Measurements from ENCODE around the gene MVP.
A peak's percentile ranks its signal among the peaks of the same experiment; 100 is the strongest.
"Not testable (repeated sequence)": the region's sequence is repeated elsewhere in the genome, so short reads cannot be mapped to it uniquely, and the experiment has no call there.

The MVP gene

GRCh38 chr16:29820271-29820701 lies at the start of gene MVP:
TSS of gene MVP (plus strand) at chr16:29820462. CDS start at chr16:29830550, 10,088 bp downstream.
- peak in 1 of 2 experiments; percentile 71 for DNase-seq

DNA sequence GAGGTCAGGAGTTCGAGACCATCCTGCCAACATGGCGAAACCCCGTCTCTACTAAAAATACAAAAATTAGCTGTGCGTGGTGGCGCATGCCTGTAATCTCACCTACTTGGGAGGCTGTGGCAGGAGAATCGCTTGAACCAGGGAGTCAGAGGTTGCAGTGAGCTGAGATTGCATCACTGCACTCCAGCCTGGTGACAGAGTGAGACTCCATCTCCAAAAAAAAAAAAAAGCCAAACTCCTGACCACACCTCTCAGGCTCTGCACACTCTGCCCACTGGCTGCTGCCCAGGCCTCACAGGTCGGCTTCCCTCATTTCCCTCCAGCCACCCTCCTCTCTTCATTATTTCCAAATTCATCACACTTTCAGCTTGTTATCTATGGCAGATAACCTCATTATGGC lies 47.9 kb upstream of the MVP start:
- not testable (repeated sequence) for DNase-seq

DNA sequence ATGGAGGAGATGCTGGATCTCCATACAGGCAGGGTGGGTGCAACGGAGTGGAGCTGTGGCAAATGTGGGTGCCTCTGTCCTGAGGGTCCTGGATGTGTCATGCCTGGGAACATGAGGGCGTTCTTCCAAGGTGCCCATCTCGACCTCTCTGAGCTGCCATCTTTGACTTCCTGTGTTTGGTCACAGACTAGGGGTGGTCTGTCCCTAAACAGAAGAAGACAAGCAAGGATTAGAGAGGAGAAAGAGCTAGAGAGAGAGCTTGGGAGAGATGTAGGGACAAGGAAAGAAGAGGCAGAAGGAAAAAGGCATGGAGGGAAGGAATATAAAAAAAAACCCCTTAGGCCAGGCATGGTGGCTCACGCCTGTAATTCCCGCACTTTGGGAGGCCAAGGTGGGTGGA lies 45.5 kb upstream of the MVP start:
- DNase-seq: no peak

DNA sequence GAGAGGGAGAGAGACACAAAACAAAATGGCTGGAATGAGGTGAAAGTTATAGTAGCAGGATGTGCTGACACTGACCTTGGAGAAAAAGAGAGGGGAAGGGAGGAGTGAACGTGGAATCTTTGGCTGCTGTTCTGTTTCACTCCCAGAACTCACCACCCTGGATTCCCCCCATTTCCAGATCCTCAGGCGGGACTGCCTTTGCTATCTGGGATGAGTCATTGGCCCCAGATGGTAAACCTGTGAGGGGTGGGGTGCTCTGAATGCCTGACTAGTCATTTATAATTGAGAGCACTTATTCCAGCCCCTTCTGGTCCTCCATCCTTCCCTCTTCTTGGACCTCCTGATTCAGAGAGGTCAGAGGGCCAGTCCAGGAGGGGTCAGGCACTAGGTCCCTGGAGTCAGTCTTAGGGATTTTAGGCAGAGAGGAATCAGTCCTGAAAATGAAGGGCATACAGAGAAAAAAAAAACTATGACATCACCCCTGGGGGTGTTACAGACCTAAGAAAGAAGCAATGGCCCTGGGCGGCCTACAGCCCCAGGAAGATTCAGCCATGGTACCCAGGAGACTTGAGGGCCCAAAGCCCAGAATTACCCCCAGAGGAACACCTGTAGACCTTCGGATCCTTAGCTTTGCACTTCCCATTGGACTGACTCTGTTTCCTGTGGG lies 44.4 kb upstream of the MVP start:
- DNase-seq: no peak

GRCh38 chr16:29777576-29778350 lies 42.5 kb upstream of the MVP start, which contains the start of gene ZG16:
TSS of gene ZG16 (plus strand) at chr16:29778256. CDS start at chr16:29779267, 1,011 bp downstream.
- DNase-seq: no peak

GRCh38 chr16:29779474-29779873 lies 40.8 kb upstream of the MVP start:
- no peak for DNase-seq

- DNase-seq: not testable (repeated sequence)
Observed at GRCh38 chr16:29783094-29783953, 36.9 kb upstream of the MVP start.

GRCh38 chr16:29784157-29784556 lies 36.1 kb upstream of the MVP start:
- DNase-seq: no peak

DNA sequence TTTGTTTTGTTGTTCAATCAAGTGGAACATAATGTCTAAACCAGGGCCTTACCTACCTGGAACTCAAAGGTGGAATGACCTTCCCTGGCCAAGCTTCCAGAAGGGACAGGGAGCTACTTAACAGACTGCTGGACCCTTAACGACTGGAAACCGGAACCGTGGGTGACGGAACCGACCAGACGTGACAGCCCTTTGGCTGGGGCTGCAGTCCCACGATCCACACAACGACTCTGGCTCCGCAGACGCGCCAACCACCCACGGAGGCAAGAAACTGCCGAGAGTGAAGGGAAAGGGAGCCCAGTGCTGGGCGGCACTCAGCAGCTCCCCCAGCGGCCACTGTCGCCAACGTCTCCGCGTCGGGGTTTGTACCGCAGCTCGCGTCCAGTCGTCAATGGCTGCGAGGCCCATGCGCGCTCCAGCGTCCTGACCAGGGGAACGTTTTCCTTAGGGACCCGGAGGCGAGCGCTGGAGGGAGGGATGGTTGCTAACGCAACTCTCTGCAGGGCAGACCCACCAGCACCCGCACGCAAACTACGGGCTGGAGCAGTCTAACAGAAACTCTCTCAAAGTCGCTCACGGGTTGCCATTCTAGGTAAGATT lies 35.3 kb upstream of the MVP start:
- no peak for DNase-seq

DNA sequence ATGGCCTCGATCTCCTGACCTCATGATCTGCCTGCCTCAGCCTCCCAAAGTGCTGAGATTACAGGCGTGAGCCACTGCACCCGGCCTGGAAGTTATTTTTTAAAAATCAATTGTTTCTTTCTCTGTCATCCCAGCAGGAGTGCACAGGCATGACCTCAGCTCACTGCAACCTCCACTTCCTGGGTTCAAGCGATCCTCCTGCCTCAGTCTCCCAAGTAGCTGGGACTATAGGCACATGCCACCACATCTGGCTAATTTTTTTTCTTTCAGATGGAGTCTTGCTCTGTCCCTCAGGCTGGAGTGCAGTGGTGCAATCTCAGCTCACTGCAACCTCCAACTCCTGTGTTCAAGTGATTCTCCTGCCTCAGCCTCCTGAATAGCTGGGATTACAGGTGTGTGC lies 33.1 kb upstream of the MVP start:
- not testable (repeated sequence) for DNase-seq

GRCh38 chr16:29789775-29790182 lies 30.5 kb upstream of the MVP start:
- DNase-seq: no peak

DNA sequence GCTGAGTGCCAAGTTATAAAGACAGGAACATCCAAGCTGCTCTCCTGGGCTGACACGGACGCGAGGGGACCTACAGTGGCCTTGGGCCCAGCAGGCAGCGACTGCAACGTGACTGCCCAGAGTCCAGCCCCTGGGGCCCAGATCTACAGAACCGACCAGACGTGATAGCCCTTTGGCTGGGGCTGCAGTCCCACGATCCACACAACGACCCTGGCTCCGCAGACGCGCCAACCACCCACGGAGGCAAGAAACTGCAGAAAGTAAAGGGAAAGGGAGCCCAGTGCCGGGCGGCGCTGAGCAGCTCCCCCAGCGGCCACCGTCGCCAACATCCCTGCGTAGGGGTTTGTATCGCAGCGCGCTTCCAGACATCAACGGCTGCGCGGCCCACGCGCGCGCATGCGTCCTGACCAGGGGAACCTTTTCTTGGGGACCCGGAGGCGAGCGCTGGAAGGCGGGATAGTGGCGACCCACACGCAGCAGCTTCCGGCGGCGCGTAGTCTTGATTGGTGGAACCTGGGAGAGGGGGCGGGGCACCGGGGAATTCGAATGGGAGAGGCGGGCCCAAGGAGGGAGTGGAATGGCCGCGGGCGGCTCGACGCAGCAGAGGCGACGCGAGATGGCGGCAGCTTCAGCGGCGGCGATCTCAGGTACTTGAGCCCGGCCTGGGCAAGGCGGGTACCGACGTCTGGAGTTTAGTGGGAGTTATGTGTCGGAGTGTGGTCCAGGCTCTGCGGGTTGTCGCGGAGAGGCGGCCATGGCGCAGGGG lies 29.9 kb upstream of the MVP start, which contains the start of gene KIF22:
KIF22 (plus strand) TSS at position 569 of the 766 bp plus-strand sequence; CDS start at position 578, 9 bp downstream.
- DNase-seq: peak; percentile 98 to 99

DNA sequence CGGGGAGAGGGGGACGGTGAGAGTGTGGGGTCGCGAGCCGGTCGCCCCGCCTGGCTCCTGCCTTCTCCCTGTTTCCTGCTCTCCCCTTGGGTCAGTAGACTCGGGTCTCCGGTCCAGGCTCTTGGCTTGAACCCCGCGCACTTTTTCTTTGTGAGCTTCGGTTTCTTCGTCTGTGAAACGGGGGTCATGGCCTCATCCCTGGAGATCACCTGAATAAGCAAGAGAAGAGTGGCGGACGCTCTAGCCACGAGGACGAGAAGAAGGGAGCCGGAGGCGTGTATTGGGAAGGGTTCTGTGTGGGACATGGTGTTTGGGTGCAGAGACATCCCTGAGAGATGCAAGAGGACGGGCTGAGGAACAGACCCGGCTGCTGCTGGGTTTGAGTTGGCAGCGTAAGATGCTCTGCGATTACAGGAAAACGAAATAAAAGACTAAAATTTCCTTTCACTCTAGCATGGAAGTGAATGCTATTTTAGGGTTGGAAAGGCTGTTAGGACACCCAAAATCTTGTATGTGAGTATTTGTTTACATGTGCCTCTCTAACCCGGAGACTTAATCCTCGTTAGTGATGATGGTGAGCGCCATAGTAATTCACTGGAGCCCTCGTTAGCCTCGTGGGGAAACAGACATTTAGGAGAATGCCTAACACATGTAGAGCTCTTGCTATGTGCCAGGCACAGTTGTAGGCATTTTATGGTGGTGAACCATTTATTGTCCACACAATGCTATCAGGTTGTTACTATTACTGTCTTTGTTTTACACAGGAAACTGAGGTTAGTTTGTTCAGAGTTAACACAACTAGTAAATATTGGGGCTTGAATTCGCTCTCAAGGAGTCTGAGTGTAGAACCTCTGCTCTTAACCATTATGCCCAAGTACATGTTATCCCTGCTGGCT lies 29.1 kb upstream of the MVP start:
- DNase-seq: no peak

- no peak for DNase-seq
Observed at GRCh38 chr16:29791845-29792807, 28.1 kb upstream of the MVP start.

- DNase-seq: not testable (repeated sequence)
Observed at GRCh38 chr16:29793153-29793552, 27.1 kb upstream of the MVP start.

GRCh38 chr16:29794231-29794710 lies 26.0 kb upstream of the MVP start:
- DNase-seq: no peak

GRCh38 chr16:29802416-29802935 lies 17.8 kb upstream of the MVP start:
- no peak for DNase-seq

GRCh38 chr16:29804020-29804419 lies 16.2 kb upstream of the MVP start:
- no peak for DNase-seq
